Measurements from ENCODE around the gene CROT. TPM values are rescaled to one million over a fixed set of nuclear protein-coding genes. Genes with fewer than 3 reads are reported as not detected.

CROT gene
- total RNA-seq, 2 donors from 2014 or later, result 5.6 to 6.1 TPM

DNA sequence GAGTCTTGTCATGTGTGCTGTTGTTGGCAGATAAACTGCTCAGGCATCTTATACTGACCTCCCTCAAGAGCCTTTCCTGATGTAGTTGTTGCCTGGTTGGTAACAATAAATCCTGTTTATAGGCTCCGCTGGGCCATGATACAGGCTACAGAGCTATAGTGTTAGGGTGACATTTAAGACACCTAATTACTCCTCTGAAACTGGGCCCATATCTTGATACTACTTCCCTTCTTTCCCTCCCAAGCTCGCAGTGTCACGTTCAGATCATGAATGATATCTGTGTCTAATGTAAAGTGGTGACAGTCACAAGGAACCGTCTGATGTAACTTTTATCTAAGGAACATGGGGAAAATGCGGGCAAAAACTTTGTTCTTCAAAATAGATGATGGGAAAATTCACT is 35.4 kb downstream of the CROT start:
- Histone ChIP-seq H3K36me3 (peaks cover 11% of the 10 kb centered on the region), H3K27me3 (no peaks in the 10 kb centered on the region)
- TF ChIP-seq, protein P1, sequence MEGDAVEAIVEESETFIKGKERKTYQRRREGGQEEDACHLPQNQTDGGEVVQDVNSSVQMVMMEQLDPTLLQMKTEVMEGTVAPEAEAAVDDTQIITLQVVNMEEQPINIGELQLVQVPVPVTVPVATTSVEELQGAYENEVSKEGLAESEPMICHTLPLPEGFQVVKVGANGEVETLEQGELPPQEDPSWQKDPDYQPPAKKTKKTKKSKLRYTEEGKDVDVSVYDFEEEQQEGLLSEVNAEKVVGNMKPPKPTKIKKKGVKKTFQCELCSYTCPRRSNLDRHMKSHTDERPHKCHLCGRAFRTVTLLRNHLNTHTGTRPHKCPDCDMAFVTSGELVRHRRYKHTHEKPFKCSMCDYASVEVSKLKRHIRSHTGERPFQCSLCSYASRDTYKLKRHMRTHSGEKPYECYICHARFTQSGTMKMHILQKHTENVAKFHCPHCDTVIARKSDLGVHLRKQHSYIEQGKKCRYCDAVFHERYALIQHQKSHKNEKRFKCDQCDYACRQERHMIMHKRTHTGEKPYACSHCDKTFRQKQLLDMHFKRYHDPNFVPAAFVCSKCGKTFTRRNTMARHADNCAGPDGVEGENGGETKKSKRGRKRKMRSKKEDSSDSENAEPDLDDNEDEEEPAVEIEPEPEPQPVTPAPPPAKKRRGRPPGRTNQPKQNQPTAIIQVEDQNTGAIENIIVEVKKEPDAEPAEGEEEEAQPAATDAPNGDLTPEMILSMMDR (IDR thresholded peaks at IDR 0.05), result no peak

DNA sequence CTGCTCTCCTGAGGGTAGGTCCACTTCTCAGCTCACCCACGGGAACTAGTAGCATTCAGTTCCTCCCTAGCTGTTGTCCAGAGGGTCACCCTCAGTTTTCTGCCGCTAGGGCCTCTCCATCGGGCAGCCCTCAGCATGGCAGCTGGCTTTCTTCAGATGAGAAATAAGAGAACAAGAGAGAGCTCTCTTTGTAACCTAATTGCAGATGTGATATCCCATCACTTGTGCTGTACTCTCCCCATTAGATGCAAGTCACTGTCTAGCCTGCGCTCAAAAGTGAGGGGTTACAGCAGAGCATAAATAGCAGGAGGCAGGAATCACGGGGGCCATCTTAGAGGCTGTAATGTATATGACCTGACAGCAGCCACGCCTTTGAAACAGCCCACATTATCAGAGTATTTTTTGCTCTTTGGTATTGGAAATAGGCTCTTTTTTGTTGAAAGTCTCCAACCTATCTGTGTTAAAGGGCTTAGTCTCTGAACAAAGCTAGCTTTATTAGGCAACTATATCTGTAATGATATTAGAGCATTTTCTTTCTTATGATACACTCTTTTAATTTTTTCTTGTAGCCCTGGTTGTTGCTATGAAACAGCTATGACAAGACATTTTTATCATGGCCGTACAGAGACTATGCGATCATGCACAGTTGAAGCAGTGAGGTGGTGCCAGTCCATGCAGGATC is 45.7 kb downstream of the CROT start:
- DNase-seq (ENCODE audit: low spot score), result no peak
- peaks cover 24% of the 10 kb centered on the region for H3K36me3 ChIP-seq

More for the DNA sequence above, 35.4 kb downstream of the CROT start:
- H3K4me1 ChIP-seq, result no peaks in the 10 kb centered on the region
- DNase-seq (ENCODE audit: low spot score), result no peak
- H3K4me3 ChIP-seq, result no peak overlapping the region
- H3K9me3 ChIP-seq, result no peaks in the 10 kb centered on the region
- no peak overlapping the region for H3K27ac ChIP-seq

DNA sequence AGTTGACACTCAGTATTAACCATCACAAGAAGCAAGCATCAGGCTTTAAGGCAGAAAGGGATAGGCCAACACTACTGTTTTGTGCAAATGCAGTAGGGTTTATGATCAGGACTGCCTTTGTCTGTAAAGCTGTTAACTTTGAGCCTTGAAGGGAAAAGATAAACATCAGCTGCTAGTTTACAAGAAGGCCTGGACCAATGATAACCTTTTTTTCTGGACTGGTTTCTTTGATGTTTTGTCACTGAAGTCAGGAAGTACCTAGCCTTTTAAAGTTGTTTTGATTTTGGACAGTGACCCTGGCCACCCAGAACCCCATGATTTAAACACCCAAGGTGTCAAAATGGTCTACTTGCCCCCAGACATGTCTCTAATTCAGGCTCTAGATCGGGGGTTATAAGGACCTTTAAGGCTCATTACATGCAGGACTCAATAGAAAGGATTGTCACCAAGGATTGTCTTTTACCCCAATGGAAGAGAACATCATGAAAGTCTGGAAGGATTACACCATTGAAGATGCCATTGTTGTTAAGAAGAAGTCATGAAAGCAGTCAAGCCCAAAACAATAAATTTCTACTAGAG is 50.1 kb downstream of the CROT start:
- H3K4me3 ChIP-seq, result no peak overlapping the region
- no peak overlapping the region for H3K27ac ChIP-seq
- H3K9me3 ChIP-seq, result no peaks in the 10 kb centered on the region
- no peaks in the 10 kb centered on the region for H3K27me3 ChIP-seq
- peaks cover 26% of the 10 kb centered on the region for H3K36me3 ChIP-seq
- no peaks in the 10 kb centered on the region for H3K4me1 ChIP-seq
- TF ChIP-seq, protein P1 (IDR thresholded peaks at IDR 0.05), result no peak
- DNase-seq (ENCODE audit: low spot score), result no peak

More for the DNA sequence above, 45.7 kb downstream of the CROT start:
- no peaks in the 10 kb centered on the region for H3K4me1 ChIP-seq
- H3K27ac ChIP-seq, result no peak overlapping the region
- TF ChIP-seq, protein P1 (IDR thresholded peaks at IDR 0.05), result no peak
- H3K9me3 ChIP-seq, result no peaks in the 10 kb centered on the region
- no peak overlapping the region for H3K4me3 ChIP-seq
- H3K27me3 ChIP-seq, result no peaks in the 10 kb centered on the region

DNA sequence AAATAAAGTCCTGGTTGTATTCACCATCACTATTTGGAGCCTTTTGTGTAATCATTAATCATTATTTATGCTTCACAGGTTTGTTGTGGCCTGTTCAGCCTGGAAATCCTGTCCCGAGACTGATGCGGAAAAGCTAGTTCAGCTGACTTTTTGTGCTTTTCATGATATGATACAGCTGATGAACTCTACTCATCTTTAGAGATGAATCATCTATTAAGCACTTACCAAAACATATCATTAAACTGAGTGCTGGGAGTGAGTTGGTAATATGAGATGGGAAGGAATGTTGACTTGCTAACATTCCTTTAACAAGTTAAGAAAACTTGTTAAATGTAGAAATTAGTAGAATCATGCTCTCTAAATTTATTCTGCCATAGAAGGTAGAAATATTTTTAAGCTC is 53.0 kb downstream of the CROT start:
- DNase-seq (ENCODE audit: low spot score), result no peak
- H3K4me3 ChIP-seq, result no peak overlapping the region
- peaks cover 16% of the 10 kb centered on the region for H3K36me3 ChIP-seq
- no peaks in the 10 kb centered on the region for H3K27me3 ChIP-seq
- H3K9me3 ChIP-seq, result no peaks in the 10 kb centered on the region
- H3K27ac ChIP-seq, result no peak overlapping the region
- H3K4me1 ChIP-seq, result no peaks in the 10 kb centered on the region
- TF ChIP-seq, protein P1 (IDR thresholded peaks at IDR 0.05), result no peak

DNA sequence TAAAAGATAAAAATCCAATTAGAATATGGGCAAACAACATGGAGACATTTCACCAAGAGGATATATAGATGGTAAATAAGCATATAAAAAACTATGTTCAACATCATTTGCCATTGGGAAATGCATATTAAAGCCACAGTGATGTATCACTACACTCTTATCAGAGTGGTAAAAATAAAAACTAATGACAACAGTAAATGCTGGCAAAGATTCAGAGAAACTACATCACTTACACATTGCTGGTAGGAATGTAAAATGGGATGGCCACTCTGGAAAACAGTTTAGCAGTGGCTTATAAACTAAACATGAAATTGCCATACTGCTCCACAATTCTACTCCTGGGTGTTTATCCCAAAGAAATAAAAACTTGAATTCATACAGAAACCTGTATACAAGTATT is 59.2 kb downstream of the CROT start:
- H3K27me3 ChIP-seq, result no peaks in the 10 kb centered on the region
- no peaks in the 10 kb centered on the region for H3K9me3 ChIP-seq
- no peak overlapping the region for H3K27ac ChIP-seq
- H3K4me3 ChIP-seq, result no peak overlapping the region
- H3K36me3 ChIP-seq, result no peaks in the 10 kb centered on the region
- H3K4me1 ChIP-seq, result no peaks in the 10 kb centered on the region
- TF ChIP-seq, protein P1 (IDR thresholded peaks at IDR 0.05), result no peak
- DNase-seq (ENCODE audit: low spot score), result no peak

All from right atrium auricular region (tissue), 2 donors.